Frontal cortex (tissue), 4 donors: ENCODE results near the gene ALG3. TPM values are rescaled to one million over a fixed set of nuclear protein-coding genes. Genes with fewer than 3 reads are reported as not detected.
A peak's percentile ranks its signal among the peaks of the same experiment; 100 is the strongest.
"Not testable (repeated sequence)": the region's sequence is repeated elsewhere in the genome, so short reads cannot be mapped to it uniquely, and the experiment has no call there.

Experiments
- DNase-seq, 2 donors: peaks; one replicate each; pipeline ENCODE4 v3.0.0; 2012; ENCODE audit warnings: low spot score in 2 of 2
- FAIRE-seq: peaks from 2 replicates; lab custom pipeline; 2012; peaks lifted over from hg19 to GRCh38; lab: Jason Lieb, UNC
- total RNA-seq: library from RNA; depleted of rRNA; stranded (reverse); fragments of >200 nt; gene quantifications from one replicate; pipeline ENCODE4 v1.2.3, GENCODE V29; 2014
- donor health status: control.
- donor health status: control.
- donor health status: control.

Gene ALG3
- 11.0 TPM for total RNA-seq

GRCh38 chr3:184248454-184249411 is at the start of gene ALG3:
ALG3 (minus strand) TSS chr3:184248962; CDS start chr3:184248940, 22 bp downstream.
- DNase-seq (peak; percentile 88 to 90), FAIRE-seq (no peak)

DNA sequence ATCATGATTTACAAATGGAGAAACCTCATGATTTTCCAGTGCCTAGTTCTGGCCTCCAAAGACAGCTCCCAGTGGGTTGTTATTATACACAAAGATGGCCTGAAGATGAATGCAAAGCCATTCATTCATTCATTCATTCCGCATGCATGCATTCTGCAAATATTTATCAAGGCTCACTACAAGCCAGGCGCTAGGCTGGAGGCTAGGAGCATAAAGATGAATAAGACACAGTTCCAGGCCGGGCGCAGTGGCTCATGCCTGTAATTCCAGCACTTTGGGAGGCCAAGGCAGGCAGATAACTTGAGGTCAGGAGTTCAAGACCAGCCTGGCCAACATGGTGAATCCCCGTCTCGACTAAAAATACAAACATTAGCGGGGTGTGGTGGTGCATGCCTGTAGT is 47.9 kb upstream of the ALG3 start:
- DNase-seq (no peak), FAIRE-seq (no peak)

GRCh38 chr3:184295771-184296170 is 47.0 kb upstream of the ALG3 start:
- no peak for DNase-seq

GRCh38 chr3:184291738-184292445 is 43.1 kb upstream of the ALG3 start:
- DNase-seq = no peak
- no peak for FAIRE-seq

More at GRCh38 chr3:184295771-184296170, 47.0 kb upstream of the ALG3 start:
- FAIRE-seq = no peak

GRCh38 chr3:184291044-184291737 is 42.4 kb upstream of the ALG3 start:
- FAIRE-seq (no peak), DNase-seq (no peak)

DNA sequence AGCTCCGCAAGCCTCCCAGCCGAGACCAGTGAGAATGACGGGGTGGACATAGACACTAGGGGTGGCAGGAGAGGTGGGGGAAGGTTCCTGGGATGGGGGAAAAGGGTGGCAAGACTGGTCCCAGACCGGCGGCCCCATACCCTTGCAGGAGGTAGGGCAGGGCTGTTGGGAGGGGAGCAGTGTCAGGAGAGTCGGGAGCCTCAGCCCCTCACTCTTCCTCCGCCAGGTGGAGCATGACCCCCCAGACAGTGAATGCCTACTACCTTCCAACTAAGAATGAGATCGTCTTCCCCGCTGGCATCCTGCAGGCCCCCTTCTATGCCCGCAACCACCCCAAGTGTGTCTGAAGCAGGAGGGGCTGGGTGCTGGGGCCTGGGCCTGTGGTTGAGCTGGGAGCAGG is 41.6 kb upstream of the ALG3 start:
- DNase-seq (no peak), FAIRE-seq (no peak)

GRCh38 chr3:184289426-184289938 is 40.7 kb upstream of the ALG3 start:
- DNase-seq (peak; percentile 50 to 63), FAIRE-seq (no peak)

DNA sequence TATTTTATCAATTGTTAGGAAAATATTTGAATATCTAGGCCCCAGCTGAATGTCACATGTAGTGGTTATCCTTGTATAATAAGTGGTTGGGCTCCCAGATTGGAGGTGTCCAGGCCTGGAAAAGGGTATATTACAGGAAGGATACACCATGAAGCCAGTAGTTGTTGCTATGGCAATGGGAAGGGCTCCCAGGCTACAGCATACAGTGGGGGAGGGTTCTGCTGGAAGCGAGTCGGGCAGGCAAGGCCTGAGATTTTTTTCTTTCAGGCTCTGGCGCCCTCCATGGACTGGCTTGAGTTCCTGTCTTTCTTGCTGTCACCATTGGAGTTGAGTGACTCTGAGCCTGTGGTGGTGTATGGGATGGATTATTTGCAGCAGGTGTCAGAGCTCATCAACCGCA is 35.9 kb upstream of the ALG3 start:
- FAIRE-seq (no peak), DNase-seq (peak; percentile 66 to 82)

DNA sequence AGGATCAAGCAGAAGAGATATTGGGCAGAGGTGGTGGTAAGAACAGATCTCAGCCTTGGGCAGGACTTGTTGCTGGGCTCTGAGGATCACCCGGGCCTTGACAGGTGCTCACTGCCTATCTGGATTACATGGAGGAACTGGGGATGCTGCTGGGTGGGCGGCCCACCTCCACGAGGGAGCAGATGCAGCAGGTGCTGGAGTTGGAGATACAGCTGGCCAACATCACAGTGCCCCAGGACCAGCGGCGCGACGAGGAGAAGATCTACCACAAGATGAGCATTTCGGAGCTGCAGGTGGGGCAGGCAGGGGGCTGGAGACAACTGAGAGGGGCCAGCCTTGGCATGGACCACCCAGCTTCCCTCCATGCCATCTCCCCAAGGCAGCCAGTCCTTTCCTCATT is 34.9 kb upstream of the ALG3 start:
- no peak for FAIRE-seq

DNA sequence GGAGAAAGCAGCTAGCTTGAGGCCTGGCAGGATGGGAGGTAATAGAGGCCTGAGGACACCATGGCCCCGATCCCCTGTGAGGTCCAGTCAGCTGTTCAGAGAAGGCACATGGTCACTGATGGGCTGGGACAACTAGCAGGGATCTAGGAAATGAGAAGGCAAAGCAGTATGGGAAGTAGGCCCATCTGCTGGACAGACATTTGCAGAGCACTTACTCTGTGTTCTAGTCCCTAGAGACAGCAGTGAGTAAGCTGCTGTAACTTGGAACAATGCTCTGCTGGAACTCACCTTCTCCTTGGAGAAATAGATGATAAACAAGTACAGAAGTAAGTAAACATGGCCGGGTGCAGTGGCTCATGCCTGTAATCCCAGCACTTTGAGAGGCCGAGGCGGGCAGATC is 34.2 kb upstream of the ALG3 start:
- DNase-seq (no peak), FAIRE-seq (no peak)

More for the DNA sequence above, 34.9 kb upstream of the ALG3 start:
- no peak for DNase-seq

- DNase-seq = no peak
Observed at GRCh38 chr3:184277366-184277765, 28.6 kb upstream of the ALG3 start.

GRCh38 chr3:184275961-184276910 is 27.5 kb upstream of the ALG3 start, which contains the start of gene ECE2:
ECE2 (plus strand) TSS chr3:184276022; CDS start chr3:184276154, 132 bp downstream.
- DNase-seq (peak in 1 of 2 donors; percentile 64), FAIRE-seq (no peak)

More at GRCh38 chr3:184277366-184277765, 28.6 kb upstream of the ALG3 start:
- no peak for FAIRE-seq

- FAIRE-seq = no peak
- no peak for DNase-seq
Observed at GRCh38 chr3:184275381-184275701, 26.6 kb upstream of the ALG3 start.

DNA sequence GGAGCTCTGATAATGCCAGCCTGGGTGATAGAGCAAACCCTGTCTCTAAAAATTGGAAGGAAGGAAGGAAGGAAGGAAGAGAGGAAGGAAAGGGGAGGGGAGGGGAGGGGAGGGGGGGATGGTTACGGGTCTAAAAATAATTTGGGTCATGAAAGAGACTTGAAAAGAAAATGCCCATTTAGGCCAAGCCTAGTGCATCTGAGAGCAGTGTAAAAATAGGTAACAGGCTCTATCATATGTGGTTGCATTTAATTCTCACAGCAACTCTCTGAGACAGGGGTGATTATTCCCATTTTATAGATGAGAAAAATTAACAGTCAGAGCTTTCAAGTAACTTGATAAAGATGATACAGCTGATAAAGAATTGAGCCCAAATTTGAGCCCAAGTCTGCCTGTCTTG is 23.5 kb upstream of the ALG3 start:
- no peak for FAIRE-seq

DNA sequence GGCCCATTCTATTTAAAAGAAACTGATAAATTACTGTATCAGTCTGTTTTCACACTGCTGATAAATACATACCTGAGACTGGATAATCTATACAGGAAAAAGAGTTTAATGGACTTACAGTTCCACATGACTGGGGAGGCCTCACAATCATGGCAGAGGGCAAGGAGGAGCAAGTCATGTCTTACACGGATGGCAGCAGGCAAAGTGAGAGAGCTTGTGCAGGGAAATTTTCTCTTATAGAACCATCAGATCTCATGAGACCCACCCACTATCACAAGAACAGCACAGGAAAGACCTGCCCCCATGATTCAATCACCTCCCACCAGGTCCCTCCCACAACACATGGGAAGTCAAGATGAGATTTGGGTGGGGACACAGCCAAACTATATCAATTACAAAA is 18.5 kb upstream of the ALG3 start:
- FAIRE-seq, DNase-seq: not testable (repeated sequence)

More for the DNA sequence above, 23.5 kb upstream of the ALG3 start:
- DNase-seq = no peak

DNA sequence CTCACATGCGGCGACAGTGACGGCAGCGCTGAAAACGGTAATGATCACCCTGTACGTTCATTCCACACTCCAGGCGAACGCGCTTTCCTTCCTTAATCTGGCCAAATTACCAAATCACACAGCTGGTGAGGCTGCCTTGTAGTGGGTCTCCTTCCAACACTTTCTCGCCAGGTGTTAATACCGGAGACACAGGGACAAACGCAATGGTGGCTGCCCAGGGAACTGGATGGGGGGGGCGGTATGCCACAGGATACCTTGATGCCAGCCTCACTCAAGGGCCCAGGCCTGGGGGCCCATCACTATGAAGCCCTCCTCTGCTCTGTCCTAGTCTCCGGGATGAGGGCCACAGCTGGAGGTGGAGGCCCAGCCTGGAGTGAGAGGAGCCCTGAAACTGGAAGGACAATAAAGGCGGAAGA is 14.0 kb upstream of the ALG3 start:
- FAIRE-seq = no peak
- no peak for DNase-seq

DNA sequence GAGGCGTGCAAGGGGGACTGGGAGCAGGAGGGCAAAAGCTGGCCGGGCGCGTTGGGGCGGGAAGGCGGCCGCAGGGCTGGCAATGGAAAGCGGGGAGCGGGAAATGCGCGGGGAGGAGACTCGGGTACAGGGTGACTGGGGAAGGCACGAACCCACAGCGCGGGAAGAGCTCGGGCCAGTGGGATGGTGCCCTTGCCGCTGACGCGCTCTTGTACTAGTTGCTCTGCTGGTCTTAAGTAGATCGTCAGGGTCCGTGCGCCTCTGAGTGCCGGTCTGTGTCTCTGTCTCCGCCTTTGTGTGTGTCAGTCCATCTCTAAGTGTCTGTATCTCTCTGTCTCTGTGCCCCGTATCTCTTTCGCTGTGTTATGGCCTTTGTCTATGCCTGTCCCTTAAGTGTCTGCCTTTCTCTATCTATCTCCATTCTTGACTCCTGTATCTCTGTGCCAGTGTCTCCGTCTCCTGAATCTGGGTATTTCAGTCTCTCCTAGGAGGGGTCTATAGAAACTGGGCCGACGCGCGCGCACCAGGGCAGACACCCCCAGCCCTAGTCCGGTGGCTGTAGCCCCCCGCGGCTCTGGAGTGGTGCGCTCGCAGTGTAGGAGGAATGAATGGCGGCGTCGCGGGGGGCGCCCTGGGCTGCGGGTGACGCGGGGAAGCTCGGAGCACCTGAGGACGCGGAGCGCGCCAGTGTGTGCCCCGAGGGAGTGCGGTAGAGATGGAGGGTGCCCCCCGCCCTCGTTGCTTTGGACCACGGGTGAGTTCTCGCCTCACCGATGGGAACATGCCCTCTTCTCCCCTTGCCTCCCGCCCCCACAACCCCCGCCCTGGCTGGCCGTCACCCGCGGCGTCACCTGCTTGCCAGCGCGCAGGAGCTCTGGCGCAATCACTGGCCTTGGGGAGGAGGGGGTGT is 13.3 kb upstream of the ALG3 start:
- FAIRE-seq (no peak), DNase-seq (peak in 1 of 2 donors; percentile 55)
